Cardiac atrium fibroblast (primary cell): ENCODE results near the gene MTIF2. TPM values are rescaled to one million over a fixed set of nuclear protein-coding genes. Genes with fewer than 3 reads are reported as not detected.

Source experiments
- total RNA-seq: library from RNA; depleted of rRNA; stranded (reverse); fragments of >200 nt; gene quantifications from 2 replicates; pipeline ENCODE4 v1.2.3, GENCODE V29; 2015

The MTIF2 gene, protein sequence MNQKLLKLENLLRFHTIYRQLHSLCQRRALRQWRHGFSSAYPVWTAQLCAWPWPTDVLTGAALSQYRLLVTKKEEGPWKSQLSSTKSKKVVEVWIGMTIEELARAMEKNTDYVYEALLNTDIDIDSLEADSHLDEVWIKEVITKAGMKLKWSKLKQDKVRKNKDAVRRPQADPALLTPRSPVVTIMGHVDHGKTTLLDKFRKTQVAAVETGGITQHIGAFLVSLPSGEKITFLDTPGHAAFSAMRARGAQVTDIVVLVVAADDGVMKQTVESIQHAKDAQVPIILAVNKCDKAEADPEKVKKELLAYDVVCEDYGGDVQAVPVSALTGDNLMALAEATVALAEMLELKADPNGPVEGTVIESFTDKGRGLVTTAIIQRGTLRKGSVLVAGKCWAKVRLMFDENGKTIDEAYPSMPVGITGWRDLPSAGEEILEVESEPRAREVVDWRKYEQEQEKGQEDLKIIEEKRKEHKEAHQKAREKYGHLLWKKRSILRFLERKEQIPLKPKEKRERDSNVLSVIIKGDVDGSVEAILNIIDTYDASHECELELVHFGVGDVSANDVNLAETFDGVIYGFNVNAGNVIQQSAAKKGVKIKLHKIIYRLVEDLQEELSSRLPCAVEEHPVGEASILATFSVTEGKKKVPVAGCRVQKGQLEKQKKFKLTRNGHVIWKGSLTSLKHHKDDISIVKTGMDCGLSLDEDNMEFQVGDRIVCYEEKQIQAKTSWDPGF
- total RNA-seq, result 13.7 and 26.1 TPM in 2 replicates

GRCh38 chr2:55268907-55269644, at the start of gene MTIF2:
Gene MTIF2 (minus strand): TSS chr2:55269231. CDS start chr2:55263858, 5,373 bp downstream.

DNA sequence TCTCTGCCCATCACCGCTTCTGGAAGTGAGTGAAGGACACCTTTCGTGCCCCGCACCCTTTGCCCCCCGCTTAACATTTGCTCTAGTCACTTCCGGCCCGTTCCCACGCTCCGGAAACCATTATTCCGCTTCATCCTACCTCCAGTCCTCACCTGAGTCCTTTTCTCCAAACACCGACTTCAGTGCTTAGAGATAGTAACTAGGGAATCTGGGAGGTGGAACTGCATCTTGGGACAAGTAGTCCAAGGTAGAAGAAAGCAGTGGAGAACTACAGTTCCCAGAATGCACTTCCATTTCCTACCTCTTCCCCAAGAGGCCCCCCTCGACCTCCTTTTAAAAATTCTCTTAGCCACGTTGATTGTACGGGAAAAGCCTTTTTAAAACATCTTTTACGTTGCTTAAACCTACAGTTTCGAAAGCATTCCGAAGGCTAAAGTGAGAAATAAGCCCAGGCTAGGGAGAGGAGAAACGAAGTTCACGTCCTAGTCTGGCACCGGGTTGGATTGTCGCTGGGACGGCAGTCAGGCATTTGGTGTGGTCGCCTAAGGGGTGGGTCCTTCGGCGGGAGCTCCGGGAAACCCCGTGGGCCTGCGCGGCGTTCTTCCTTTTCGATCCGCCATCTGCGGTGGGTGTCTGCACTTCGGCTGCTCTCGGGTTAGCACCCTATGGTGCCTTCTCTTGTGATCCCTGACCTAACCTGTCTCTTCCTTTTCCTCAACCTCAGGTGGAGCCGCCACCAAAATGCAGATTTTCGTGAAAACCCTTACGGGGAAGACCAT, 36.8 kb downstream of the MTIF2 start, which contains the start of the genes CLHC1 and RPS27A:
CLHC1 (minus strand) TSS at position 210 of the 779 bp plus-strand sequence. CDS start 9,882 bp downstream, outside the sequence.
RPS27A (plus strand) TSS at position 605 of the 779 bp plus-strand sequence; CDS start at position 742, 137 bp downstream.

Other genes starting within 250 kb of the MTIF2 start
- gene RTN4, start 218.8 kb downstream of the MTIF2 start, total RNA-seq, result 236 and 280 TPM in 2 replicates
- gene CLHC1, start 36.9 kb downstream of the MTIF2 start, total RNA-seq, result 6.2 TPM in 1 of 2 replicates, not detected in the other
- 1,586 and 1,702 TPM in 2 replicates for gene RPS27A, start 36.5 kb downstream of the MTIF2 start, total RNA-seq
- gene CCDC88A, start 150.6 kb upstream of the MTIF2 start, total RNA-seq, result 21.3 and 28.8 TPM in 2 replicates